CD4-positive, alpha-beta T cell treated with Interleukin-15 for 1 hour (primary cell): Measurements from ENCODE around the gene NCKIPSD.

Experiments
- DNase-seq: peaks from one replicate; pipeline ENCODE4 v3.0.0-alpha.2; 2020

Gene NCKIPSD

GRCh38 chr3:48678056-48678455 is 7.7 kb downstream of the NCKIPSD start:
- DNase-seq: no peak

GRCh38 chr3:48674505-48674904 is 11.2 kb downstream of the NCKIPSD start:
- no peak for DNase-seq

GRCh38 chr3:48672522-48672921 is 13.2 kb downstream of the NCKIPSD start:
- DNase-seq: no peak

GRCh38 chr3:48664929-48665328 is 20.8 kb downstream of the NCKIPSD start:
- DNase-seq: no peak

- DNase-seq: no peak
Measured at GRCh38 chr3:48664313-48664644, 21.4 kb downstream of the NCKIPSD start.

GRCh38 chr3:48663489-48664312 is 22.0 kb downstream of the NCKIPSD start:
- peak; percentile 91 for DNase-seq

- DNase-seq: peak; percentile 61
Measured at GRCh38 chr3:48662753-48663488, 22.8 kb downstream of the NCKIPSD start, which contains the start of gene CELSR3. Gene CELSR3, minus strand, starts transcription at chr3:48662886. Its CDS starts 252 bp downstream, at chr3:48662634.

- DNase-seq: no peak
Measured at GRCh38 chr3:48662145-48662752, 23.5 kb downstream of the NCKIPSD start.

- DNase-seq: peak; percentile 59
Measured at GRCh38 chr3:48661501-48662144, 24.1 kb downstream of the NCKIPSD start.

GRCh38 chr3:48660800-48661400 is 24.8 kb downstream of the NCKIPSD start:
- DNase-seq: no peak

GRCh38 chr3:48656841-48657281 is 28.9 kb downstream of the NCKIPSD start:
- DNase-seq: peak; percentile 25

GRCh38 chr3:48656061-48656840 is 29.5 kb downstream of the NCKIPSD start:
- peak; percentile 85 for DNase-seq

GRCh38 chr3:48655606-48656005 is 30.1 kb downstream of the NCKIPSD start:
- DNase-seq: peak; percentile 39

- DNase-seq: no peak
Measured at GRCh38 chr3:48655063-48655462, 30.7 kb downstream of the NCKIPSD start.

- no peak for DNase-seq
Measured at GRCh38 chr3:48652923-48653715, 32.6 kb downstream of the NCKIPSD start.

- no peak for DNase-seq
Measured at GRCh38 chr3:48651771-48652170, 33.9 kb downstream of the NCKIPSD start.

GRCh38 chr3:48650723-48651122 is 35.0 kb downstream of the NCKIPSD start:
- no peak for DNase-seq

GRCh38 chr3:48648188-48648850 is 37.4 kb downstream of the NCKIPSD start:
- DNase-seq: no peak

GRCh38 chr3:48647714-48648113 is 38.0 kb downstream of the NCKIPSD start:
- DNase-seq: no peak
